Activated T-helper 2 cell treated with anti-CD3 and anti-CD28 coated beads, Interferon-gamma antibody, Interleukin-2, Interleukin-4, amounts not matched to agents 10 μg/mL and 5 μg/mL and 100 μg/mL, durations not matched to agents 14 hours and 24 hours and 36 hours (primary cell): ENCODE results near the gene GTF2IRD2. TPM values are rescaled to one million over a fixed set of nuclear protein-coding genes. Genes with fewer than 3 reads are reported as not detected.
A peak's percentile ranks its signal among the peaks of the same experiment; 100 is the strongest.
"Not testable (repeated sequence)": the region's sequence is repeated elsewhere in the genome, so short reads cannot be mapped to it uniquely, and the experiment has no call there.

ENCODE experiments used
- DNase-seq: peaks from one replicate; pipeline ENCODE4 v3.0.0; 2021; ENCODE audit warnings: low spot score
- H3K27ac Mint-ChIP-seq: one replicate; pipeline ENCODE4 v1.8.0; 2021; ENCODE audit warnings: mixed read lengths
- H3K27me3 Mint-ChIP-seq: one replicate; pipeline ENCODE4 v1.8.0; 2021; ENCODE audit warnings: low read depth, mixed read lengths
- H3K36me3 Mint-ChIP-seq: one replicate; pipeline ENCODE4 v1.8.0; 2021; ENCODE audit warnings: low read depth, mixed read lengths
- H3K4me1 Mint-ChIP-seq: one replicate; pipeline ENCODE4 v1.8.0; 2021; ENCODE audit warnings: low read depth, mixed read lengths
- H3K4me3 Mint-ChIP-seq: one replicate; pipeline ENCODE4 v1.8.0; 2021; ENCODE audit warnings: low read depth, mild to moderate bottlenecking, moderate library complexity, mixed read lengths
- H3K9me3 Mint-ChIP-seq: one replicate; pipeline ENCODE4 v1.8.0; 2021; ENCODE audit warnings: mixed read lengths
- intact Hi-C: fragments of 100-400 bp; cut with micrococcal nuclease; formaldehyde crosslinking; loops from one replicate; pipeline ENCODE4 v1.15.1; 2023
- total RNA-seq: library from RNA; stranded (reverse); gene quantifications from 2 replicates; pipeline ENCODE4 v1.2.3, GENCODE V29; 2022

Gene GTF2IRD2
- total RNA-seq, 1 donor from 2014 or later = 7.2 TPM

- H3K9me3 Mint-ChIP-seq, H3K27ac Mint-ChIP-seq, H3K4me1 Mint-ChIP-seq, H3K27me3 Mint-ChIP-seq, intact Hi-C loops, DNase-seq, H3K36me3 Mint-ChIP-seq, H3K4me3 Mint-ChIP-seq: not testable (repeated sequence)
Measured at GRCh38 chr7:74821259-74821658, 30.1 kb downstream of the GTF2IRD2 start.

GRCh38 chr7:74820146-74820805, 31.1 kb downstream of the GTF2IRD2 start:
- H3K4me3 Mint-ChIP-seq, H3K27me3 Mint-ChIP-seq, DNase-seq, H3K27ac Mint-ChIP-seq, intact Hi-C loops, H3K36me3 Mint-ChIP-seq, H3K4me1 Mint-ChIP-seq, H3K9me3 Mint-ChIP-seq: not testable (repeated sequence)

GRCh38 chr7:74815882-74816281, 35.5 kb downstream of the GTF2IRD2 start:
- H3K9me3 Mint-ChIP-seq, H3K27ac Mint-ChIP-seq, H3K27me3 Mint-ChIP-seq, H3K4me3 Mint-ChIP-seq, H3K36me3 Mint-ChIP-seq, intact Hi-C loops, H3K4me1 Mint-ChIP-seq, DNase-seq: not testable (repeated sequence)

DNA sequence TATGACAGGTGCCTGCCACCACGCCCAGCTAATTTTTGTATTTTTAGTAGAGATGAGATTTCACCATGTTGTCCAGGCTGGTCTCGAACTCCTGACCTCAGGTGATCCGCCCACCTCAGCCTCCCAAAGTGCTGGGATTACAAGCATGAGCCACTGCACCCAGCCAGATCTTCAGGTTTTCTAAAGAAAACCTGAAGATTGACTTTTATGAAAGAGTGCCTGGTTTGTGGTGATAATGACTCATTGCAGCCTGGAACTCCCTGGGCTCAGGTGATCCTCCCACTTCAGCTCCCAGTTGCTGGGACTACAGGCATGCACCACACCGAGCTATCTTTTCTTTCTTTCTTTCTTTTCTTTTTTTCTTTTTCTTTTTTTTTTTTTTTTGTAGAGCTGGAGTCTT, 52.8 kb downstream of the GTF2IRD2 start:
- H3K4me3 Mint-ChIP-seq, H3K9me3 Mint-ChIP-seq, H3K27ac Mint-ChIP-seq, intact Hi-C loops, H3K36me3 Mint-ChIP-seq, H3K4me1 Mint-ChIP-seq, H3K27me3 Mint-ChIP-seq, DNase-seq: not testable (repeated sequence)

- H3K27me3 Mint-ChIP-seq, H3K4me1 Mint-ChIP-seq, H3K36me3 Mint-ChIP-seq, H3K4me3 Mint-ChIP-seq, H3K27ac Mint-ChIP-seq, H3K9me3 Mint-ChIP-seq, intact Hi-C loops, DNase-seq: not testable (repeated sequence)
Measured at GRCh38 chr7:74797848-74798622, 53.4 kb downstream of the GTF2IRD2 start.

DNA sequence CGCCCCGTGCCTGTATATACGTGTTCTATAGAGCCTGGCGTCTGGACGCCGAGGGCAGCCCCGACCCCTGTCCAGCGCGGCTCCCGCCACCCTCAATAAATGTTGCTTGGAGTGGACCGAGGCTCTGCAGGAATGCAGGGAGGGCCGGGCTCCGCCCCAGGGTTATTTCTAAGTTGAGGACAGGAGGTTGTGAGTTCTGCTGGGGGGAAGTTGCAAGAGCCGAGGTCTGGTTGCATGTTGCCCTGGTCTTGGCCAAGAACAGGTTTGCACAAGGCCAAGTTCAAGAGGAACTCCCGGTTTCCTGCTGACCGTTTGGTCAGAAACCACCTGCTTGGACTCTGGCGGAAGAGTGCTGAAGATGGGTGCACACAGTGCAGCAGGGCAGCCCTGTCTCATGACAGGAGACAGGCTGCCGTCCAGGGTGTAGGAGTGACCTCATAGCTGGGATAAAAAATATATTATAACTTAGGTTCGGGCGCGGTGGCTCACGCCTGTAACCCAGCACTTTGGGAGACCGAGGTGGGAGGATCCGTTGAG, 62.1 kb downstream of the GTF2IRD2 start:
- DNase-seq = not testable (repeated sequence)

GRCh38 chr7:74788369-74789150, 62.8 kb downstream of the GTF2IRD2 start:
- H3K9me3 Mint-ChIP-seq, H3K27ac Mint-ChIP-seq, H3K4me3 Mint-ChIP-seq, H3K27me3 Mint-ChIP-seq, intact Hi-C loops, H3K36me3 Mint-ChIP-seq, H3K4me1 Mint-ChIP-seq: not testable (repeated sequence)
- DNase-seq = peak; percentile 96

More for the DNA sequence above, 62.1 kb downstream of the GTF2IRD2 start:
- H3K4me1 Mint-ChIP-seq, H3K27ac Mint-ChIP-seq, H3K4me3 Mint-ChIP-seq, H3K27me3 Mint-ChIP-seq, H3K9me3 Mint-ChIP-seq, intact Hi-C loops, H3K36me3 Mint-ChIP-seq: not testable (repeated sequence)

DNA sequence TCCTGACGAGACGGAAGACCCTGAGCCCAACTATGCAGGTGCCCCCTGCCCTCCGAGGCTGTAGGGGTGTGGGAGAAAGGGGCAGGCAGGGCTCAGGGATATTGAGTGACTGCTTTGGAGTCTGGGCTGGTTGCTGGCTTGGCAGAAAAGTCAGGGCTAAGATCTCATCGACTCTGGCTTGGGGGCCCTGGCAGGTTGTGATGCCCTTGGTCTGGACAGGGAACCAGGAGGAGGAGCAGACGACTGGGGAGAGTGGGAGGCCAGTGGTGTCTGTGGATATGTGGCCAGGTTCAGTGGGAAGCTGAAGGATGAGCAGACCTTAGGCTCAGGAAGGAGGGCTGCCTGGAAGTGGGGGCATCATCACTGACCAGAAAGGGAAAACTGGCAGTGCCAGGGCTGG, 67.8 kb downstream of the GTF2IRD2 start:
- intact Hi-C loops, H3K4me1 Mint-ChIP-seq, DNase-seq, H3K36me3 Mint-ChIP-seq, H3K9me3 Mint-ChIP-seq, H3K4me3 Mint-ChIP-seq, H3K27me3 Mint-ChIP-seq, H3K27ac Mint-ChIP-seq: not testable (repeated sequence)

- DNase-seq, H3K4me3 Mint-ChIP-seq, H3K4me1 Mint-ChIP-seq, H3K27me3 Mint-ChIP-seq, H3K36me3 Mint-ChIP-seq, intact Hi-C loops, H3K9me3 Mint-ChIP-seq, H3K27ac Mint-ChIP-seq: not testable (repeated sequence)
Measured at GRCh38 chr7:74781746-74782145, 69.7 kb downstream of the GTF2IRD2 start.

- H3K27ac Mint-ChIP-seq, H3K4me3 Mint-ChIP-seq, intact Hi-C loops, DNase-seq, H3K4me1 Mint-ChIP-seq, H3K9me3 Mint-ChIP-seq, H3K27me3 Mint-ChIP-seq, H3K36me3 Mint-ChIP-seq: not testable (repeated sequence)
Measured at GRCh38 chr7:74779053-74779452, 72.4 kb downstream of the GTF2IRD2 start.

- H3K9me3 Mint-ChIP-seq, intact Hi-C loops, H3K4me1 Mint-ChIP-seq, DNase-seq, H3K36me3 Mint-ChIP-seq, H3K27me3 Mint-ChIP-seq, H3K4me3 Mint-ChIP-seq, H3K27ac Mint-ChIP-seq: not testable (repeated sequence)
Measured at GRCh38 chr7:74775111-74775510, 76.3 kb downstream of the GTF2IRD2 start.

GRCh38 chr7:74773760-74774750, 77.3 kb downstream of the GTF2IRD2 start, which contains the start of gene NCF1:
Gene NCF1, plus strand, starts transcription at chr7:74774011. Its CDS starts 21 bp downstream, at chr7:74774032.
- H3K4me3 Mint-ChIP-seq, H3K27ac Mint-ChIP-seq, H3K9me3 Mint-ChIP-seq, DNase-seq, H3K4me1 Mint-ChIP-seq, intact Hi-C loops, H3K27me3 Mint-ChIP-seq, H3K36me3 Mint-ChIP-seq: not testable (repeated sequence)
